ENCODE results near the gene PDCD1LG2.
A peak's percentile ranks its signal among the peaks of the same experiment; 100 is the strongest.

PDCD1LG2 gene

GRCh38 chr9:5568868-5569267, 58.5 kb downstream of the PDCD1LG2 start:
- Histone ChIP-seq H3K4me3 (ENCODE audit: low read length, poor library complexity, severe bottlenecking) (no peak overlapping the region), H4K20me1 (ENCODE audit: insufficient read depth, low read length, poor library complexity, severe bottlenecking) (no peaks in the 10 kb centered on the region), H3K9me2 (replicated peaks; ENCODE audit: low read depth, low read length) (no peaks in the 10 kb centered on the region), H3K4me2 (ENCODE audit: low read depth, low read length, poor library complexity, severe bottlenecking) (peak overlapping the region; percentile 30), H3K9ac (ENCODE audit: low read depth, low read length, poor library complexity, severe bottlenecking) (no peak overlapping the region), H3K9me3 (ENCODE audit: insufficient read depth, low read depth, low read length) (no peaks in the 10 kb centered on the region), H3F3A (ENCODE audit: low read depth) (no peaks in the 10 kb centered on the region), H3K4me1 (ENCODE audit: insufficient read depth, low read length, poor library complexity, severe bottlenecking) (peaks cover 13% of the 10 kb centered on the region), H2AFZ (ENCODE audit: low read length) (peak overlapping the region; percentile 63; the same call in 1 of the 2 replicates), H3K79me2 (ENCODE audit: insufficient read depth, low read length) (no peaks in the 10 kb centered on the region), H3K27me3 (ENCODE audit: insufficient read depth, low read length, poor library complexity, severe bottlenecking) (no peaks in the 10 kb centered on the region), H3K36me3 (ENCODE audit: insufficient read depth, low read length) (no peaks in the 10 kb centered on the region)
- no peak for TF ChIP-seq EZH2phosphoT487 (IDR thresholded peaks at IDR 0.05; ENCODE audit: borderline replicate concordance)
- TF ChIP-seq, protein P1, sequence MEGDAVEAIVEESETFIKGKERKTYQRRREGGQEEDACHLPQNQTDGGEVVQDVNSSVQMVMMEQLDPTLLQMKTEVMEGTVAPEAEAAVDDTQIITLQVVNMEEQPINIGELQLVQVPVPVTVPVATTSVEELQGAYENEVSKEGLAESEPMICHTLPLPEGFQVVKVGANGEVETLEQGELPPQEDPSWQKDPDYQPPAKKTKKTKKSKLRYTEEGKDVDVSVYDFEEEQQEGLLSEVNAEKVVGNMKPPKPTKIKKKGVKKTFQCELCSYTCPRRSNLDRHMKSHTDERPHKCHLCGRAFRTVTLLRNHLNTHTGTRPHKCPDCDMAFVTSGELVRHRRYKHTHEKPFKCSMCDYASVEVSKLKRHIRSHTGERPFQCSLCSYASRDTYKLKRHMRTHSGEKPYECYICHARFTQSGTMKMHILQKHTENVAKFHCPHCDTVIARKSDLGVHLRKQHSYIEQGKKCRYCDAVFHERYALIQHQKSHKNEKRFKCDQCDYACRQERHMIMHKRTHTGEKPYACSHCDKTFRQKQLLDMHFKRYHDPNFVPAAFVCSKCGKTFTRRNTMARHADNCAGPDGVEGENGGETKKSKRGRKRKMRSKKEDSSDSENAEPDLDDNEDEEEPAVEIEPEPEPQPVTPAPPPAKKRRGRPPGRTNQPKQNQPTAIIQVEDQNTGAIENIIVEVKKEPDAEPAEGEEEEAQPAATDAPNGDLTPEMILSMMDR (conservative IDR thresholded peaks at IDR 0.05; ENCODE audit: low read length): no peak

DNA sequence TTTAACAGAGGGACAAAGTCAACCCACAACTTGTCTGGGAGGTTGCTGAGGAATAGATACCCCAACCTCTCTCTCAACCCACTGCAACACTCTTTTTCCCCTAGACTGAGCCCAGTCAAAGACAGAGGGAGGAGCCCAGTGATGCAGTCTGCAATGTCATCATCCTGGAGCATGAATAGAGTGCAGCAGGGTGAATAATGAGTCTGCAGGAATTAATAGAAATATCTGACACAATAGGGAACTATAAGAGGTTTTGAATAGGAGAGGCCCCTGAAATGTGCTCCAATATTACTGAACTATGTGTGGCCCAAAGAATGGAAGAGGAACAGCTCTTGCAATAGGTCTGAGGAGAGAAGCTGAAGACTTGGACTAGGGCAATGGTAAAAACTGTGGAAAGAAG, 59.1 kb downstream of the PDCD1LG2 start:
- no peaks in the 10 kb centered on the region for H3K79me2 ChIP-seq (ENCODE audit: insufficient read depth, low read length)
- H3K9ac ChIP-seq (ENCODE audit: low read depth, low read length, poor library complexity, severe bottlenecking): no peak overlapping the region
- H4K20me1 ChIP-seq (ENCODE audit: insufficient read depth, low read length, poor library complexity, severe bottlenecking): no peaks in the 10 kb centered on the region
- no peaks in the 10 kb centered on the region for H3F3A ChIP-seq (ENCODE audit: low read depth)
- peak overlapping the region; percentile 30 for H3K4me2 ChIP-seq (ENCODE audit: low read depth, low read length, poor library complexity, severe bottlenecking)
- no peaks in the 10 kb centered on the region for H3K36me3 ChIP-seq (ENCODE audit: insufficient read depth, low read length)
- peaks cover 13% of the 10 kb centered on the region for H3K4me1 ChIP-seq (ENCODE audit: insufficient read depth, low read length, poor library complexity, severe bottlenecking)
- no peaks in the 10 kb centered on the region for H3K9me2 ChIP-seq (replicated peaks; ENCODE audit: low read depth, low read length)
- H3K4me3 ChIP-seq (ENCODE audit: low read length, poor library complexity, severe bottlenecking): no peak overlapping the region
- H3K9me3 ChIP-seq (ENCODE audit: insufficient read depth, low read depth, low read length): no peaks in the 10 kb centered on the region
- no peaks in the 10 kb centered on the region for H3K27me3 ChIP-seq (ENCODE audit: insufficient read depth, low read length, poor library complexity, severe bottlenecking)
- peak overlapping the region; percentile 63 for H2AFZ ChIP-seq (ENCODE audit: low read length)
- no peak for TF ChIP-seq EZH2phosphoT487 (IDR thresholded peaks at IDR 0.05; ENCODE audit: borderline replicate concordance)
- TF ChIP-seq, protein P1 (conservative IDR thresholded peaks at IDR 0.05; ENCODE audit: low read length): no peak

DNA sequence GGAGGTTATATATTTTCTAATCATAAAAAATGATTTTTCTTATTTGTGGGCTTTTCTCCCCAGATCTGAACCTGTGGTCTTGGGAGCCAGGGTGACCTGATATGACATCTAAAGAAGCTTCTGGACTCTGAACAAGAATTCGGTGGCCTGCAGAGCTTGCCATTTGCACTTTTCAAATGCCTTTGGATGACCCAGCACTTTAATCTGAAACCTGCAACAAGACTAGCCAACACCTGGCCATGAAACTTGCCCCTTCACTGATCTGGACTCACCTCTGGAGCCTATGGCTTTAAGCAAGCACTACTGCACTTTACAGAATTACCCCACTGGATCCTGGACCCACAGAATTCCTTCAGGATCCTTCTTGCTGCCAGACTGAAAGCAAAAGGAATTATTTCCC, 59.6 kb downstream of the PDCD1LG2 start:
- no peaks in the 10 kb centered on the region for H3K79me2 ChIP-seq (ENCODE audit: insufficient read depth, low read length)
- TF ChIP-seq, protein P1 (conservative IDR thresholded peaks at IDR 0.05; ENCODE audit: low read length): no peak
- TF ChIP-seq EZH2phosphoT487 (IDR thresholded peaks at IDR 0.05; ENCODE audit: borderline replicate concordance): no peak

More for the DNA sequence above, 59.6 kb downstream of the PDCD1LG2 start:
- no peak overlapping the region for H3K4me3 ChIP-seq (ENCODE audit: low read length, poor library complexity, severe bottlenecking)
- peaks cover 13% of the 10 kb centered on the region for H3K4me1 ChIP-seq (ENCODE audit: insufficient read depth, low read length, poor library complexity, severe bottlenecking)
- no peaks in the 10 kb centered on the region for H3K9me2 ChIP-seq (replicated peaks; ENCODE audit: low read depth, low read length)
- H2AFZ ChIP-seq (ENCODE audit: low read length): peak overlapping the region; percentile 63; the same call in 1 of the 2 replicates
- no peaks in the 10 kb centered on the region for H3K36me3 ChIP-seq (ENCODE audit: insufficient read depth, low read length)
- no peaks in the 10 kb centered on the region for H3K9me3 ChIP-seq (ENCODE audit: insufficient read depth, low read depth, low read length)
- H4K20me1 ChIP-seq (ENCODE audit: insufficient read depth, low read length, poor library complexity, severe bottlenecking): no peaks in the 10 kb centered on the region
- no peaks in the 10 kb centered on the region for H3F3A ChIP-seq (ENCODE audit: low read depth)
- no peak overlapping the region for H3K4me2 ChIP-seq (ENCODE audit: low read depth, low read length, poor library complexity, severe bottlenecking)
- H3K9ac ChIP-seq (ENCODE audit: low read depth, low read length, poor library complexity, severe bottlenecking): no peak overlapping the region
- no peaks in the 10 kb centered on the region for H3K27me3 ChIP-seq (ENCODE audit: insufficient read depth, low read length, poor library complexity, severe bottlenecking)
